GM10266 (cell line): ENCODE results near the gene ISCA2.
"Not testable (repeated sequence)": the region's sequence is repeated elsewhere in the genome, so short reads cannot be mapped to it uniquely, and the experiment has no call there.

ENCODE experiments used
- DNase-seq: peaks from one replicate; pipeline ENCODE4 v3.0.0; 2012; ENCODE audit errors: extremely low spot score
- TF ChIP-seq, protein P1 (sequence below): IDR thresholded peaks from 2 replicates; pipeline ENCODE4 v1.5.1; 2012; ENCODE audit warnings: mild to moderate bottlenecking, low read depth; ENCODE audit not compliant: control insufficient read depth, insufficient read depth; ENCODE audit errors: missing control alignments

ISCA2 gene

GRCh38 chr14:74493343-74494261 is at the start of gene ISCA2:
ISCA2 (plus strand) TSS chr14:74493765; CDS start chr14:74493775, 10 bp downstream.
- peak; percentile 98 for DNase-seq
- TF ChIP-seq, protein P1, sequence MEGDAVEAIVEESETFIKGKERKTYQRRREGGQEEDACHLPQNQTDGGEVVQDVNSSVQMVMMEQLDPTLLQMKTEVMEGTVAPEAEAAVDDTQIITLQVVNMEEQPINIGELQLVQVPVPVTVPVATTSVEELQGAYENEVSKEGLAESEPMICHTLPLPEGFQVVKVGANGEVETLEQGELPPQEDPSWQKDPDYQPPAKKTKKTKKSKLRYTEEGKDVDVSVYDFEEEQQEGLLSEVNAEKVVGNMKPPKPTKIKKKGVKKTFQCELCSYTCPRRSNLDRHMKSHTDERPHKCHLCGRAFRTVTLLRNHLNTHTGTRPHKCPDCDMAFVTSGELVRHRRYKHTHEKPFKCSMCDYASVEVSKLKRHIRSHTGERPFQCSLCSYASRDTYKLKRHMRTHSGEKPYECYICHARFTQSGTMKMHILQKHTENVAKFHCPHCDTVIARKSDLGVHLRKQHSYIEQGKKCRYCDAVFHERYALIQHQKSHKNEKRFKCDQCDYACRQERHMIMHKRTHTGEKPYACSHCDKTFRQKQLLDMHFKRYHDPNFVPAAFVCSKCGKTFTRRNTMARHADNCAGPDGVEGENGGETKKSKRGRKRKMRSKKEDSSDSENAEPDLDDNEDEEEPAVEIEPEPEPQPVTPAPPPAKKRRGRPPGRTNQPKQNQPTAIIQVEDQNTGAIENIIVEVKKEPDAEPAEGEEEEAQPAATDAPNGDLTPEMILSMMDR, result no peak

DNA sequence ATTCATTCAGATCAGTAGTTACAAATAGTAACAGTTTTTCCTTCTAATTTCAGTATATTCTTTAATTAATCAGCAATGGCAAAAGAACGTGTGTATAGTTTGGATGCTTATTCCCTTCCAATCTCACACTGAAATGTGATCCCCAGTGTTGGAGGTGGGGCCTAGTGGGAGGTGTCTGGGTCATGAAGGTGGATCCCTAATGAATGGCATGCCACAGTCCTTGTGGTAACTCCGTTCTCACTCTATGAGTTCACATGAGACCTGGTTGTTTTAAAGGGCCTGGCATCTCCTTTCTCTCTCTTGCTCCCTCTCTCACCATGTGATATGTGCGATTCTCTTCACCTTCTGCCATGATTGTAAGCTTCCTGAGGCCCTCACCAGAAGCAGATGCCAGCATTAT is 48.7 kb upstream of the ISCA2 start:
- TF ChIP-seq, protein P1, result no peak
- DNase-seq, result no peak

GRCh38 chr14:74454397-74454796 is 39.2 kb upstream of the ISCA2 start:
- DNase-seq, result not testable (repeated sequence)

DNA sequence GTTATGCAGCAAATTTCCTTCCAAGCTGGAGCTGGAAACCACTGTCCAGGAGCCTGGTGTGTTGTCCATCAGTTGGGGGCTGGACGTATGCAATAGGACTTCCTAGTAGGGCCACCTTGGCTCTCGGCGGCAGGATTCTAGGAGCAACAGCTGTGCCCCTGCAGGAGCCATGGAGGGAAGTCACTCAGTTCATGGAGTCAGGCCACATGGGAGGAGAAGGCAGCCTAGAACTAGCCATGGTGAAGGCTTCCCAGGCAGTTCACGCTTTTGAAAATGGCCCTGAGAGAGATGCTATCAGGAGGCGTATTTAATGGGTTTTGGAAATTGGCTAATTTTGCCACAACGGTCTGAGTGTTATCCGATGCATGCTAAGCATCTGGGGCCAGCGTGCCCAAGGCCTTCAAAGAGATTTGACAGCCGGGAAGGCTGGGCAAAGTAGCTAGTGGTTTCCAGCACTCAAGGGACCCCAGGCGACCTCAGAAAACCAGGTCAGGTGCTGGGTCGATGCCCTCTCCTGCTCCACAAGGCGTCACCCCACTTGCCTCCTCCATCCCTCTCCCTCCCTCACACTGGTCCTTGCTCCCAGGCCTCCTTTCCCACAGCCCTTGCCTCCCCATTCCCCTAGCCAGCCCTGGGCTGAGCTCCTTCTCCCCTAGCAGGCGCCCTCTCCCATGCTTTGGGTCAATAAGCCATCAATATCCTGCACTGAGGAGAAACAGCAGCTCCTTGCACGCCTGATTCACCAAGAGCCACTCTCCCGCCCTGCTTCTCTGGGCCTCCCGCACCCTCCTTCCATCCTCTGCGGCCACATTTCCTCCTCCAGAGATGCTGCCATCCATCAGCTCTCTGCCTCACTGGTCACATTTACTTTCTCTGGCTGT is 36.6 kb upstream of the ISCA2 start:
- TF ChIP-seq, protein P1, result no peak
- no peak for DNase-seq

- TF ChIP-seq, protein P1, result no peak
These were observed 36.0 kb upstream of the ISCA2 start for GRCh38 chr14:74457565-74457895.

DNA sequence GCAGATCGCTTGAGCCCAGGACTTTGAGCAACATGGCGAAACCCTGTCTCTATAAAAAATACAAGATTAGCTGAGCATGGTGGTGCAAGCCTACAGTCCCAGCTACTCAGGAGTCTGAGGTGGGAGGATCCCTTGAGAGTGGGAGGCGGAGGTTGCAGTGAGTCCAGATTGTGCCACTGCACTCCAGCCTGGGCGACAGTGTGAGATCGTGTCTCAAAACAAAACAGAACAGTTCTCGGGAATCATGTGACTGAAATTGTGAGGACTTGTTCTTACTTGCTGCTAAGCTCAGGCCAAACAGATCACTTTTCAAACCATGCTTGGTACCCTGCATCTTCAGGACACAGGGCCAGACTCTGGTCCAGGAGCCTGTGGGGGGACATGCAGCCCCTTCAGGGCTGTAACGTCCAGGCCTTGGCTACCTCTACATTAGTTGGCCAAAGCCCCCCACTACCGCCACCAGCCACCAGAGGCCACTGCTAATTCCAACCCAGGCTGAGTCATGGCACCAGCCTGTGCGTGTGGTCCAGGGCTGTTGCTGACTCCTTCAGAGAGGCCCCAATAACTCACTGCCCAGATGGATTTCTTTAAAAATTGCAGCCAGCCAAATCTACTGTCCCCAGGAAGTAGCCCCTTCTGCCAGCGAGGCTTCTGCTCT is 34.1 kb upstream of the ISCA2 start:
- TF ChIP-seq, protein P1, result peak; percentile 62

More at GRCh38 chr14:74457565-74457895, 36.0 kb upstream of the ISCA2 start:
- DNase-seq, result no peak

GRCh38 chr14:74459976-74460375 is 33.6 kb upstream of the ISCA2 start:
- no peak for DNase-seq
- TF ChIP-seq, protein P1, result no peak

More for the DNA sequence above, 34.1 kb upstream of the ISCA2 start:
- peak; percentile 53 for DNase-seq
